Measurements from ENCODE around the gene GOLT1A. TPM values are rescaled to one million over a fixed set of nuclear protein-coding genes. Genes with fewer than 3 reads are reported as not detected.

Gene GOLT1A
- total RNA-seq (ENCODE audit: low replicate concordance) = not detected in 2 replicates

GRCh38 chr1:204213668-204214662, at the start of gene GOLT1A:
GOLT1A (minus strand) TSS chr1:204213988; CDS start chr1:204213906, 82 bp downstream.

GRCh38 chr1:204196068-204196795, 17.6 kb downstream of the GOLT1A start, which contains the start of gene KISS1:
KISS1 (minus strand) TSS chr1:204196491; CDS start chr1:204192876, 3,615 bp downstream.

GRCh38 chr1:204166219-204166618, 47.6 kb downstream of the GOLT1A start, which contains the start of gene REN:
REN (minus strand) TSS chr1:204166337; CDS start chr1:204166293, 44 bp downstream.

GRCh38 chr1:204151552-204152309, 62.1 kb downstream of the GOLT1A start, which contains the start of gene ETNK2:
ETNK2 (minus strand) TSS chr1:204152044; CDS start chr1:204151852, 192 bp downstream.

Other genes starting within 250 kb of the GOLT1A start
- gene SOX13, start 140.9 kb downstream of the GOLT1A start, total RNA-seq (ENCODE audit: low replicate concordance) = 1.3 and 6.5 TPM in 2 replicates
- gene ETNK2, start 61.9 kb downstream of the GOLT1A start, total RNA-seq (ENCODE audit: low replicate concordance) = 1.1 and 5.3 TPM in 2 replicates
- not detected in 2 replicates for gene REN, start 47.7 kb downstream of the GOLT1A start, total RNA-seq (ENCODE audit: low replicate concordance)
- gene KISS1, start 17.5 kb downstream of the GOLT1A start, total RNA-seq (ENCODE audit: low replicate concordance) = 0.38 TPM in 1 of 2 replicates, not detected in the other
- 0.08 and 0.59 TPM in 2 replicates for gene PLEKHA6, start 145.9 kb upstream of the GOLT1A start, total RNA-seq (ENCODE audit: low replicate concordance)
- gene PPP1R15B, start 197.8 kb upstream of the GOLT1A start, total RNA-seq (ENCODE audit: low replicate concordance) = 7.5 and 20.7 TPM in 2 replicates

Measured in smooth muscle cell of the coronary artery (primary cell).